H1 (cell line): ENCODE results near the gene POLR2J. TPM values are rescaled to one million over a fixed set of nuclear protein-coding genes. Genes with fewer than 3 reads are reported as not detected.
A peak's percentile ranks its signal among the peaks of the same experiment; 100 is the strongest.
"Not testable (repeated sequence)": the region's sequence is repeated elsewhere in the genome, so short reads cannot be mapped to it uniquely, and the experiment has no call there.

ENCODE experiments used
- CTCF ChIA-PET: fragments of 300-600 bp; sonication (Branson Sonifier 250); formaldehyde crosslinking; loops from one replicate; lab custom pipeline; 2021; ENCODE audit not compliant: partially characterized antibody; lab: Charles Lee
- POLR2A ChIA-PET: fragments of 300-600 bp; sonication (Branson Sonifier 250); formaldehyde crosslinking; loops from one replicate; lab custom pipeline; 2021; ENCODE audit warnings: inconsistent platforms; ENCODE audit not compliant: partially characterized antibody; lab: Charles Lee
- DNase-seq, 2 experiments: peaks; one replicate each; pipeline versions ENCODE4 v3.0.0 to v3.0.0-alpha.2; 2010 to 2022; ENCODE audit warnings: low spot score in 2 of 2, low read depth in 1 of 2, mixed read lengths in 1 of 2
- FAIRE-seq: peaks from 2 replicates; lab custom pipeline; 2011; peaks lifted over from hg19 to GRCh38; lab: Jason Lieb, UNC
- H2AFZ ChIP-seq: 2 replicates; pipeline ENCODE4 v1.8.1; 2012; ENCODE audit warnings: low read length, inconsistent platforms
- H2AK5ac ChIP-seq: 2 replicates; pipeline ENCODE4 v1.6.1; 2013; ENCODE audit warnings: low read depth, low read length
- H2BK120ac ChIP-seq: replicated peaks from 2 replicates; pipeline ENCODE3; 2013; ENCODE audit warnings: low read depth, low read length, inconsistent platforms
- H2BK12ac ChIP-seq: 2 replicates; pipeline ENCODE4 v1.6.1; 2013; ENCODE audit warnings: low read depth, low read length
- H2BK15ac ChIP-seq: 2 replicates; pipeline ENCODE4 v1.6.1; 2013; ENCODE audit warnings: low read length
- H2BK20ac ChIP-seq: 2 replicates; pipeline ENCODE4 v1.6.1; 2013; ENCODE audit warnings: low read length
- H2BK5ac ChIP-seq: 2 replicates; pipeline ENCODE4 v1.6.1; 2013; ENCODE audit warnings: low read depth, low read length
- H3K14ac ChIP-seq: 2 replicates; pipeline ENCODE4 v1.6.1; 2013; ENCODE audit warnings: inconsistent platforms; ENCODE audit not compliant: insufficient read length
- H3K18ac ChIP-seq: 2 replicates; pipeline ENCODE4 v1.6.1; 2013; ENCODE audit warnings: low read length; ENCODE audit errors: extremely low read depth
- H3K23ac ChIP-seq: 2 replicates; pipeline ENCODE4 v1.6.1; 2013; ENCODE audit warnings: inconsistent platforms; ENCODE audit not compliant: insufficient read length
- H3K23me2 ChIP-seq: 2 replicates; pipeline ENCODE4 v1.6.1; 2013; ENCODE audit warnings: low read depth, low read length
- H3K27ac ChIP-seq: 2 replicates; pipeline ENCODE4 v1.6.1; 2011; ENCODE audit warnings: low read depth, low read length, inconsistent platforms
- H3K27me3 ChIP-seq, 4 experiments: replicated peaks in 1 of 4; 1 replicate in 1 of 4; 2 replicates in 3 of 4; pipeline versions ENCODE4 v1.6.1 to v1.8.1; 2011 to 2013; ENCODE audit warnings: low read length in 3 of 4, mild to moderate bottlenecking in 3 of 4, inconsistent platforms in 2 of 4, mixed read lengths in 2 of 4, moderate library complexity in 1 of 4; ENCODE audit not compliant: control insufficient read depth in 3 of 4, insufficient read depth in 3 of 4; ENCODE audit errors: extremely low read depth in 1 of 4
- H3K36me3 ChIP-seq, 4 experiments: 2 replicates each; pipeline versions ENCODE4 v1.6.1 to v1.8.1; 2011 to 2013; ENCODE audit warnings: mild to moderate bottlenecking in 4 of 4, low read length in 3 of 4, moderate library complexity in 2 of 4, control low read depth in 1 of 4, inconsistent platforms in 1 of 4; ENCODE audit not compliant: insufficient read depth in 4 of 4, control insufficient read depth in 2 of 4
- H3K4ac ChIP-seq: replicated peaks from 2 replicates; pipeline ENCODE3; 2013; ENCODE audit warnings: low read length, low read depth, mixed read lengths, inconsistent platforms; ENCODE audit not compliant: insufficient read length
- H3K4me1 ChIP-seq, 4 experiments: replicated peaks in 1 of 4; 1 replicate in 1 of 4; 2 replicates in 3 of 4; pipeline versions ENCODE4 v1.6.1 to v1.8.1; 2011 to 2013; ENCODE audit warnings: low read length in 3 of 4, inconsistent platforms in 2 of 4, mixed read lengths in 1 of 4; ENCODE audit not compliant: insufficient read depth in 4 of 4, control insufficient read depth in 3 of 4
- H3K4me2 ChIP-seq, 2 experiments: 2 replicates each; pipeline versions ENCODE4 v1.6.1 to v1.8.1; 2011 to 2013; ENCODE audit warnings: low read depth in 2 of 2, low read length in 2 of 2, control low read depth in 1 of 2, inconsistent platforms in 1 of 2, mild to moderate bottlenecking in 1 of 2; ENCODE audit not compliant: insufficient read depth in 1 of 2
- H3K4me3 ChIP-seq, 4 experiments: fragments of 200-600, 300-600 bp in 1 of 4; sonication (generic), shearing (Covaris generic), sonication (Bioruptor Twin) in 1 of 4; 2 replicates each; pipeline versions ENCODE4 v1.5.1 to v1.8.1; 2011 to 2016; ENCODE audit warnings: low read length in 4 of 4, low read depth in 3 of 4, control low read depth in 2 of 4, inconsistent platforms in 2 of 4, mild to moderate bottlenecking in 2 of 4, mixed read lengths in 1 of 4, moderate library complexity in 1 of 4; ENCODE audit not compliant: insufficient read depth in 2 of 4; ENCODE audit errors: extremely low read depth in 1 of 4
- H3K56ac ChIP-seq: replicated peaks from 2 replicates; pipeline ENCODE3; 2013; ENCODE audit warnings: low read depth, mild to moderate bottlenecking, mixed read lengths, low read length, inconsistent platforms; ENCODE audit not compliant: insufficient read length
- H3K79me1 ChIP-seq: 2 replicates; pipeline ENCODE4 v1.6.1; 2013; ENCODE audit warnings: low read depth, low read length, control low read depth
- H3K79me2 ChIP-seq, 2 experiments: 2 replicates each; pipeline versions ENCODE4 v1.6.1 to v1.8.1; 2012 to 2013; ENCODE audit warnings: low read length in 2 of 2, mild to moderate bottlenecking in 2 of 2, inconsistent platforms in 1 of 2; ENCODE audit not compliant: insufficient read depth in 2 of 2, control insufficient read depth in 1 of 2
- H3K9ac ChIP-seq, 4 experiments: replicated peaks in 1 of 4; 1 replicate in 1 of 4; 2 replicates in 3 of 4; pipeline versions ENCODE4 v1.6.1 to v1.8.1; 2011 to 2013; ENCODE audit warnings: low read depth in 3 of 4, low read length in 3 of 4, control low read depth in 2 of 4, mild to moderate bottlenecking in 2 of 4, moderate library complexity in 2 of 4, inconsistent platforms in 1 of 4; ENCODE audit errors: extremely low read depth in 1 of 4
- H3K9me3 ChIP-seq, 2 experiments: 2 replicates each; pipeline versions ENCODE4 v1.6.1 to v1.8.1; 2012 to 2013; ENCODE audit warnings: mild to moderate bottlenecking in 2 of 2, moderate library complexity in 2 of 2, control low read depth in 1 of 2, inconsistent platforms in 1 of 2, low read depth in 1 of 2, low read length in 1 of 2, mixed read lengths in 1 of 2; ENCODE audit not compliant: insufficient read depth in 2 of 2
- H4K20me1 ChIP-seq, 2 experiments: replicated peaks in 1 of 2; 2 replicates each; pipeline versions ENCODE3 to v1.8.1; 2011 to 2013; ENCODE audit warnings: inconsistent platforms in 2 of 2, low read length in 2 of 2, mild to moderate bottlenecking in 1 of 2; ENCODE audit not compliant: insufficient read depth in 2 of 2, control insufficient read depth in 1 of 2
- H4K5ac ChIP-seq: 2 replicates; pipeline ENCODE4 v1.6.1; 2013; ENCODE audit warnings: low read length, low read depth, mixed read lengths, inconsistent platforms; ENCODE audit not compliant: insufficient read length
- H4K8ac ChIP-seq: 2 replicates; pipeline ENCODE4 v1.8.0; 2013; ENCODE audit warnings: mild to moderate bottlenecking, moderate library complexity, low read length, inconsistent platforms; ENCODE audit not compliant: insufficient read depth; ENCODE audit errors: extremely low read depth
- H4K91ac ChIP-seq: replicated peaks from 2 replicates; pipeline ENCODE3; 2013; ENCODE audit warnings: low read length, mixed read lengths, inconsistent platforms; ENCODE audit not compliant: insufficient read length
- WGBS, 2 experiments: shearing (Covaris generic) in 1 of 2; methylation state at CpG; one replicate each; pipeline versions ENCODE4 v1.1.6 to v1.1.7; 2013 to 2015; ENCODE audit warnings: low lambda C conversion rate in 2 of 2, mixed read lengths in 2 of 2, inconsistent platforms in 1 of 2, low coverage in 1 of 2, missing lambda C conversion rate in 1 of 2; ENCODE audit not compliant: insufficient replicate concordance in 2 of 2, insufficient coverage in 1 of 2, insufficient read length in 1 of 2; ENCODE audit errors: extremely low coverage in 1 of 2, missing lambda C conversion rate in 1 of 2; 5-methylcytosine and 5-hydroxymethylcytosine counted together
- polyA plus RNA-seq, 7 experiments: library from polyadenylated mRNA; depleted of rRNA in 3 of 7; stranded (reverse) in 5 of 7; unstranded in 2 of 7; fragments of >200 nt in 5 of 7; fragments of 200-250 nt in 2 of 7; gene quantifications; 1 replicate in 5 of 7; 2 replicates in 1 of 7; 4 replicates in 1 of 7; pipeline versions ENCODE4 v1.2.1 to v1.2.3, GENCODE V29; 2011 to 2013; ENCODE audit warnings: missing spikeins in 2 of 7, mixed read lengths in 2 of 7
- total RNA-seq: library from RNA; stranded (reverse); fragmentation: NEBNext Ultra II Directional; extraction: Animal tissue kit (Norgen Biotek cat#: 25700); gene quantifications from 2 replicates; pipeline ENCODE4 v1.2.1, GENCODE V29; 2021

POLR2J gene
- total and polyA plus RNA-seq, 2 of the 8 experiments (the other 6 are each of a cell fraction or from before 2014, with no cell fraction given), result 54.1 to 113 TPM

DNA sequence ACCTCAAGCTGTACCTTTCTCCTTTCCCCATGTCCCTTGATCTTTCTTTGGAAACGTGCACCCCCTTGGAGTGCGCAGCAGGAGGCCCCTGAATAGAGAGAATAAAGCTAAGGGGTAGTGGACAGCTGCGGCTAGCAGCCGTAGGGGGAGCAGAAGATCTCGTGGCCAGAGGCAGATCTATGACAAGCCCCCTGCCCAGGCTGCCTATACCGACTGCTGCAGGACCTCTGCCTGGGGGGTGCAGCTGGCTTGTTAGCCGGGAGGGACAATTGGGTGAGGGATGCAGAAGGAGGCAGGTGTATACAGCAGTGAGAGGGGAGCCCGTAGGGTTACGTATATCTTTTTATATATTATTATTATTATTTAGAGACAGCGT, 475 bp upstream of the POLR2J start:
- H3K9me3 ChIP-seq, H2BK20ac ChIP-seq, H3K56ac ChIP-seq, H4K8ac ChIP-seq, H4K20me1 ChIP-seq, H3K27ac ChIP-seq, H3K4me3 ChIP-seq, H3K18ac ChIP-seq, DNase-seq, H2AK5ac ChIP-seq, H3K79me1 ChIP-seq, H3K9ac ChIP-seq, H4K5ac ChIP-seq, H3K23me2 ChIP-seq, H3K27me3 ChIP-seq, CTCF ChIA-PET, H2BK5ac ChIP-seq, H3K23ac ChIP-seq, H2BK120ac ChIP-seq, H3K4me1 ChIP-seq, FAIRE-seq, H3K36me3 ChIP-seq, H3K79me2 ChIP-seq, H3K14ac ChIP-seq, H2AFZ ChIP-seq, POLR2A ChIA-PET, H4K91ac ChIP-seq, H2BK12ac ChIP-seq, H3K4ac ChIP-seq, H2BK15ac ChIP-seq, H3K4me2 ChIP-seq: not testable (repeated sequence)
- 0% methylated on average over 2 of the region's 10 CpGs; no CpG with 5 or more reads in 1 of the 2 experiments for WGBS, 2 experiments

DNA sequence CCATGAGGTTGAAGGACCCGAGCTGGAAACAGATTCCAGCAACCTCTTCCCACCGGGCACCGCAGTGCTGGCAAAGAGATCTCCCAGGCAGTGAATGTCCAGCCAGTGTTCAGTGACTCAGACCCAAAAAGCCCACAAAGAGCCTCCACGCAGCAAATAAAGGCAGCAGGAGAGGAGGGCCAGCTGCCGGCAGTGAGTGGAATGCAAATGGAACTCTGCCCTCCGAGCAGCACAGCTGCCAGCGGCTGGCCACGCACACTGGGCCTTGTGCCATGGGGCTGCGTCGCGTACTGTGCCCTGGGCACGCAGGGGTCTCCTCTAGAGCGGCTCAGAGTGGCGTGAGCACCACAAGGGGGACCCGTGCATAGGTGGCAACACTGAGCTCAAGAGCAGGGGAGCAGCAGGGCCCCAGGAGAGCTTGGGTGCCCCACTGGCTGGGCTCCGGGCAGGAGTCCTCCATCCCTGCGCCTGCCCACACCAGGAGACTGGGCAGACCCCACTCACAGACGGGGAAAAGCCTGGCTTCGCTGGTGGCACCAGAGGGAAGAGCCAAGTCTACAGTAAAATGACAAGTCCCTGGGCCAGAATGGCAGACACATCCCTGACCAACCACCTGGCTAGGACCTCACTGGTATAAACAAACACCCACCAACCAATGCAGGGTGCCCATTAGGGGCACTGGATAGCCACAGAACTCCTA, 3.8 kb downstream of the POLR2J start:
- H4K20me1 ChIP-seq, H3K56ac ChIP-seq, H3K27me3 ChIP-seq, H3K79me1 ChIP-seq, H2AFZ ChIP-seq, FAIRE-seq, CTCF ChIA-PET, H2BK120ac ChIP-seq, H3K9ac ChIP-seq, H3K9me3 ChIP-seq, H2BK15ac ChIP-seq, H2BK12ac ChIP-seq, H3K23ac ChIP-seq, H3K79me2 ChIP-seq, H2BK20ac ChIP-seq, H2BK5ac ChIP-seq, POLR2A ChIA-PET, H3K27ac ChIP-seq, H3K14ac ChIP-seq, H3K4ac ChIP-seq, H4K8ac ChIP-seq, H3K23me2 ChIP-seq, H4K5ac ChIP-seq, H3K18ac ChIP-seq, H4K91ac ChIP-seq, H3K4me3 ChIP-seq, H3K4me1 ChIP-seq, H3K4me2 ChIP-seq, H2AK5ac ChIP-seq: not testable (repeated sequence)
- peaks cover 2 to 14% (median 8%) of the 10 kb centered on the region in 4 experiments; a peak in 5 of 8 replicates for H3K36me3 ChIP-seq
- DNase-seq, result peak in 1 of 2 experiments; percentile 27
- WGBS, 2 experiments, result 97% methylated on average over 6 of the region's 19 CpGs; no CpG with 5 or more reads in 1 of the 2 experiments
